ENCODE measurements around the gene CCDC183.

Gene CCDC183

DNA sequence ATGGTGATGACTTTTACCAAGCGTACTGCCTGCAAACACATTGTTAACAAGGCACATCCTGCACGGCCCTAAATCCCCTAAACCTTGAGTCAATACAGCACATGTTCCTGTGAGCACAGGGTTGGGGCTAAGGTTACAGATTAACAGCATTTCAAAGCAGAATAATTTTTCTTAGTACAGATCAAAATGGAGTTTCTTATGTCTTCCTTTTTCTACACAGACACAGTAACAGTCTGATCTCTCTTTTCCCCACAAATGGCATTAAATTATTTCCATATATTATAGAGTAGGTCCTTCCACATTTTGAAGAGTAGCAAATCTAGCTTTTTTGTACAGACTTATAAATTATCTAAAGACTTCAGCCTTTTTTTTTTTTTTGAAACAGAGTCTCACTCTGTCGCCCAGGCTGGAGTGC lies 6.6 kb upstream of the CCDC183 start:
- Histone ChIP-seq H3K4me1 (ENCODE audit: control insufficient read depth, low read length) (peaks cover 21% of the 10 kb centered on the region), H3K9me3 (ENCODE audit: control insufficient read depth, insufficient read depth, low read length) (no peaks in the 10 kb centered on the region), H3F3A (ENCODE audit: control insufficient read depth, insufficient read depth) (no peaks in the 10 kb centered on the region), H3K9me2 (replicated peaks; ENCODE audit: control insufficient read depth, low read length) (no peaks in the 10 kb centered on the region), H3K36me3 (ENCODE audit: control insufficient read depth, low read length) (peaks cover 9% of the 10 kb centered on the region; the same call in 1 of the 2 replicates), H3K4me2 (ENCODE audit: low read length) (no peak overlapping the region), H3K27ac (ENCODE audit: low read depth, low read length) (no peak overlapping the region), H3K79me2 (ENCODE audit: control insufficient read depth, low read length) (peaks cover 3% of the 10 kb centered on the region; the same call in 1 of the 2 replicates), H3K27me3 (ENCODE audit: control insufficient read depth, low read length) (peaks cover 18% of the 10 kb centered on the region), H3K4me3 (ENCODE audit: low read length) (no peak overlapping the region), H4K20me1 (ENCODE audit: control insufficient read depth, insufficient read depth, low read depth, low read length) (no peaks in the 10 kb centered on the region)
- TF ChIP-seq CTCF (IDR thresholded peaks at IDR 0.05; ENCODE audit: low read depth, low read length, poor library complexity, severe bottlenecking), result no peak
- TF ChIP-seq EZH2phosphoT487 (IDR thresholded peaks at IDR 0.05; ENCODE audit: borderline replicate concordance, low read length), result no peak

GRCh38 chr9:136790640-136791515 lies 5.3 kb upstream of the CCDC183 start, which contains the start of gene TMEM141:
Gene TMEM141, plus strand, starts transcription at chr9:136791344. Its CDS starts 27 bp downstream, at chr9:136791371.
- Histone ChIP-seq H3K9me3 (ENCODE audit: control insufficient read depth, insufficient read depth, low read length) (no peaks in the 10 kb centered on the region), H3K27ac (ENCODE audit: low read depth, low read length) (peak within 1 kb of the TSS; percentile 37), H3K4me1 (ENCODE audit: control insufficient read depth, low read length) (peaks cover 28% of the 10 kb centered on the region), H3K79me2 (ENCODE audit: control insufficient read depth, low read length) (peaks cover 3% of the 10 kb centered on the region; the same call in 1 of the 2 replicates), H4K20me1 (ENCODE audit: control insufficient read depth, insufficient read depth, low read depth, low read length) (no peaks in the 10 kb centered on the region), H3K36me3 (ENCODE audit: control insufficient read depth, low read length) (peaks cover 9% of the 10 kb centered on the region; the same call in 1 of the 2 replicates), H3K9me2 (replicated peaks; ENCODE audit: control insufficient read depth, low read length) (no peaks in the 10 kb centered on the region), H3F3A (ENCODE audit: control insufficient read depth, insufficient read depth) (no peaks in the 10 kb centered on the region), H3K27me3 (ENCODE audit: control insufficient read depth, low read length) (peaks cover 16% of the 10 kb centered on the region), H3K4me3 (ENCODE audit: low read length) (peak within 1 kb of the TSS; percentile 77), H3K4me2 (ENCODE audit: low read length) (peak within 1 kb of the TSS; percentile 86)
- TF ChIP-seq CTCF (IDR thresholded peaks at IDR 0.05; ENCODE audit: low read depth, low read length, poor library complexity, severe bottlenecking) (no peak), EZH2phosphoT487 (IDR thresholded peaks at IDR 0.05; ENCODE audit: borderline replicate concordance, low read length) (no peak)

GRCh38 chr9:136791516-136792276 lies 4.4 kb upstream of the CCDC183 start:
- peaks cover 12% of the 10 kb centered on the region; the same call in 1 of the 2 replicates for H3K27me3 ChIP-seq (ENCODE audit: control insufficient read depth, low read length)
- no peaks in the 10 kb centered on the region for H3K9me2 ChIP-seq (replicated peaks; ENCODE audit: control insufficient read depth, low read length)
- H3K4me2 ChIP-seq (ENCODE audit: low read length), result peak overlapping the region; percentile 86
- H4K20me1 ChIP-seq (ENCODE audit: control insufficient read depth, insufficient read depth, low read depth, low read length), result no peaks in the 10 kb centered on the region
- no peaks in the 10 kb centered on the region for H3F3A ChIP-seq (ENCODE audit: control insufficient read depth, insufficient read depth)
- H3K36me3 ChIP-seq (ENCODE audit: control insufficient read depth, low read length), result peaks cover 9% of the 10 kb centered on the region; the same call in 1 of the 2 replicates
- peaks cover 36% of the 10 kb centered on the region for H3K4me1 ChIP-seq (ENCODE audit: control insufficient read depth, low read length)
- peak overlapping the region; percentile 37 for H3K27ac ChIP-seq (ENCODE audit: low read depth, low read length)
- peak overlapping the region; percentile 77 for H3K4me3 ChIP-seq (ENCODE audit: low read length)
- no peaks in the 10 kb centered on the region for H3K9me3 ChIP-seq (ENCODE audit: control insufficient read depth, insufficient read depth, low read length)
- TF ChIP-seq EZH2phosphoT487 (IDR thresholded peaks at IDR 0.05; ENCODE audit: borderline replicate concordance, low read length), result no peak
- TF ChIP-seq CTCF (IDR thresholded peaks at IDR 0.05; ENCODE audit: low read depth, low read length, poor library complexity, severe bottlenecking), result peak; percentile 100
- peaks cover 3% of the 10 kb centered on the region; the same call in 1 of the 2 replicates for H3K79me2 ChIP-seq (ENCODE audit: control insufficient read depth, low read length)

All from DOHH2 (cell line).